SK-N-MC (cell line): ENCODE measurements around the gene LILRA5.
"Not testable (repeated sequence)": the region's sequence is repeated elsewhere in the genome, so short reads cannot be mapped to it uniquely, and the experiment has no call there.

Experiments used
- DNase-seq: peaks from one replicate; pipeline ENCODE4 v3.0.0-alpha.2; 2011; ENCODE audit warnings: low read depth, low spot score
- H3K27ac ChIP-seq: fragments of 200-600 bp; sonication (generic); 2 replicates; pipeline ENCODE4 v1.5.1; 2016; ENCODE audit warnings: mixed run types
- H3K36me3 ChIP-seq: fragments of 200-600 bp; sonication (generic); 2 replicates; pipeline ENCODE4 v1.6.1; 2017; ENCODE audit warnings: antibody characterized with exemption, low read length, mixed read lengths; ENCODE audit not compliant: insufficient read depth
- H3K4me3 ChIP-seq: fragments of 200-600 bp; sonication (generic); 2 replicates; pipeline ENCODE4 v1.5.1; 2016
- H3K9ac ChIP-seq: fragments of 200-600 bp; sonication (generic); 2 replicates; pipeline ENCODE4 v1.8.0; 2017; ENCODE audit warnings: mixed run types, mixed read lengths; ENCODE audit not compliant: insufficient read length
- H3K9me3 ChIP-seq: fragments of 200-600 bp; sonication (generic); 2 replicates; pipeline ENCODE4 v1.6.1; 2017; ENCODE audit warnings: low read depth, mild to moderate bottlenecking, antibody characterized with exemption, low read length, moderate library complexity, mixed read lengths
- EZH2 ChIP-seq: fragments of 200-600 bp; sonication (generic); IDR thresholded peaks from one replicate; pipeline ENCODE4 v1.6.1; 2017; ENCODE audit warnings: antibody characterized with exemption
- FOXP2 ChIP-seq: optimal IDR thresholded peaks from 2 replicates; pipeline ENCODE3; 2011; ENCODE audit warnings: mild to moderate bottlenecking, moderate library complexity; ENCODE audit not compliant: insufficient read depth; ENCODE audit errors: extremely low read length, control extremely low read depth
- POLR2AphosphoS5 ChIP-seq: IDR thresholded peaks from 2 replicates; pipeline ENCODE4 v1.6.1; 2012; ENCODE audit warnings: mild to moderate bottlenecking, low read depth, low read length, borderline replicate concordance

Gene LILRA5

DNA sequence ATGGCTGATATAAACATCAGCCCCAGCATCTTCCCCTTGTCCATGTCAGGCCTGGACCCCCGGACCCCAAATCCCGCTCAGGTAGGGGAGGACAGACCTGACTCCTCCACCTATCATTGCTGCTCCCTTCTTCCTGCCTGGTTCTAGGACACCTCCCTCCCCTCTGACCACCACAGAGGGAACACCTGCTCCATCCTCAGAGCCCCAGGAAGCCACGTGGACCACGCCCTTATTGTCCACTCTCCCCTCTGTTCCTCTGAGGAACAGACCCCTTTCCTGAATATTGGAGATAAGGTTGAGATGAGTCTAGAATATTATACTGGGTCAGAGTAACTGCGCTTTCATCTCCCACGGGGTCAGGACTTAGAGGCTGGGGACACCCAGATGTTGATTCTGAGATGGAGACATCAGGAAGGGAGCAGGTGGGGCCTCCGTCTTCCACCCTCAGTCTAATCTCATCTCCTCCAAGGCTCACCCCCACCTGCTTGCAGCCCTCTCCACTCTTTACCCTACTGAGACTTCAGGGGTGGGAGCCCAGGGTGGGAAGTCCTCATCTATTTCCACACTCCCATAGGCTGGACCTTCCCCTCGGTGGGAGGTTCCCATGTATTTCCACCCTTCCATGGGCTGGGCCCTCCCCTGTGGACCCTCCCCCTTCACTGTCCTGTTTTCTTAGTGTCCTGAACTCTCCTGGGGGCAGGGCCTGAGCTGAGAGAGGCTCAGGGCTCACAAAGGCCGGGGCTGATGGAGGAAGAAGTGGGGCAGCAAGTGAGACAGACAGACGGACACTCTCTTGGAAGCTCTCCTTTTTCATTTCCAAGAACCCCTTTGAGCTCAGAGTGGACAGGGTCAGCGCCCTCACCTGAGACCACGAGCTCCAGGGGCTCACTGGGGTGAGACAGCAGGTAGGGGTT lies 23.3 kb upstream of the LILRA5 start:
- Histone ChIP-seq H3K36me3 (no peaks in the 10 kb centered on the region), H3K9ac (no peak overlapping the region), H3K9me3 (no peaks in the 10 kb centered on the region), H3K4me3 (no peak overlapping the region), H3K27ac (no peak overlapping the region)
- DNase-seq = no peak
- TF ChIP-seq FOXP2 = no peak

GRCh38 chr19:54335164-54335563 lies 22.2 kb upstream of the LILRA5 start:
- H3K27ac ChIP-seq = no peak overlapping the region
- H3K9ac ChIP-seq = no peak overlapping the region
- no peak for DNase-seq
- TF ChIP-seq POLR2AphosphoS5 (no peak), FOXP2 (no peak), EZH2 (no peak)
- H3K36me3 ChIP-seq = no peaks in the 10 kb centered on the region
- no peak overlapping the region for H3K4me3 ChIP-seq
- no peaks in the 10 kb centered on the region for H3K9me3 ChIP-seq

- TF ChIP-seq EZH2 (no peak), FOXP2 (no peak), POLR2AphosphoS5 (no peak)
- H3K4me3 ChIP-seq = no peak overlapping the region
- no peak overlapping the region for H3K27ac ChIP-seq
- H3K36me3 ChIP-seq = no peaks in the 10 kb centered on the region
- no peaks in the 10 kb centered on the region for H3K9me3 ChIP-seq
- no peak for DNase-seq
- H3K9ac ChIP-seq = no peak overlapping the region
Observed at GRCh38 chr19:54333586-54334298, 20.8 kb upstream of the LILRA5 start.

DNA sequence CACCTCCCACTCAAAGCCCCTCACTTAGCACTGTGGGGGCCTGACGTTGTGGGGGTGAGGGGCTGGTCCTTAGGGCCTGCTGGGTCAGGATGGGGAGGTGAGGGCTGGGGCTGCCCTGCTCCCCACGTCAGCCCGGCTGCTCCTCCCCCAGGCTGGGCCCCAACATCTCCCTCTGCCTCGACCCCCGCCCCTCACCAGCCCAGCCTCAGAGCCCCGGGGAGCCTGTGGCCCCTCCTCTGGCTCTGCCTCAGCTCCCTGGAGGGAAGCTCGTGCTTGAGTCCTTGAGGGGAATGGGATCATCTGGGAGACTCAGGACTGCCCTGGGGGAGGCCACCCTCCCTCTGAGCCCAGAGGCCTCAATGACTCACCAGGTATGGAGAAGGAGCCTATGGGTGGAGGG lies 19.2 kb upstream of the LILRA5 start:
- Histone ChIP-seq H3K27ac (no peak overlapping the region), H3K9me3 (no peaks in the 10 kb centered on the region), H3K4me3 (no peak overlapping the region), H3K9ac (no peak overlapping the region), H3K36me3 (no peaks in the 10 kb centered on the region)
- TF ChIP-seq POLR2AphosphoS5 (no peak), EZH2 (no peak), FOXP2 (no peak)
- no peak for DNase-seq

GRCh38 chr19:54331626-54332025 lies 18.7 kb upstream of the LILRA5 start:
- Histone ChIP-seq H3K9me3 (no peaks in the 10 kb centered on the region), H3K36me3 (no peaks in the 10 kb centered on the region), H3K27ac (no peak overlapping the region), H3K9ac (no peak overlapping the region), H3K4me3 (no peak overlapping the region)
- no peak for TF ChIP-seq EZH2
- no peak for TF ChIP-seq POLR2AphosphoS5
- no peak for TF ChIP-seq FOXP2
- no peak for DNase-seq

DNA sequence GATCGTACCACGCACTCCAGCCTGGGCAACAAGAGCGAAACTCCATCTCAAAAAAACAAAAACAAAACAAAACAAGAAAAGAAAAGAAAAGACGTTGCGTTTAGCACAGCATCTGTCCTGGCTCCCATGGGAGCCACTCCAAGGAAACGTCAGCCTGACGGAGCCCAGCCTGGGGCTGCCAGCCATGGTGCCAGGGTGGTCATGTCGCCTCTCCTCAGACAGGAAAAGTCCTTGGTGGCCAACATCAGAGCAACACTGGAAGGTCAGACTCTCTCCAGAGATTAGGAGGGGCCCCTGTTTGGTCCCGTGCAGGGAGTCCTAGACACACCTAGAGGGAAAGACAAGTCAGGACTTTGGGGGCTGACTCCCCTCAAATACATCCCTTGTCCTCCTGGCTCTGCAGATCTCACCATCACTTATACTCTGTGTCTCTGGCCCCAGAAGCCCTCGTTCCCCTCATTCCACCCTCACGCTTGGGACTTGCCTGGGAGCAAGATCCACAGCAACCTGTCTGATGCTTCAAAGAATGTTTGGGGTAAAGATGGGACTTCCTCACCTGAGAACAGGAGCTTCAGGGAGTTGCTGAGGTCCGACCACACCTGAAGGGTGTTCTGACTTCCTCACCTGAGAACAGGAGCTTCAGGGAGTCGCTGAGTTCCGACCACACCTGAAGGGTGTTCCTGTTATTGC lies 16.7 kb upstream of the LILRA5 start:
- Histone ChIP-seq H3K9me3 (no peaks in the 10 kb centered on the region), H3K27ac (no peak overlapping the region), H3K36me3 (no peaks in the 10 kb centered on the region), H3K9ac (no peak overlapping the region), H3K4me3 (no peak overlapping the region)
- TF ChIP-seq POLR2AphosphoS5 = no peak
- TF ChIP-seq FOXP2 = no peak
- no peak for TF ChIP-seq EZH2
- no peak for DNase-seq

GRCh38 chr19:54328781-54329180 lies 15.8 kb upstream of the LILRA5 start:
- not testable (repeated sequence) for H3K9me3 ChIP-seq

DNA sequence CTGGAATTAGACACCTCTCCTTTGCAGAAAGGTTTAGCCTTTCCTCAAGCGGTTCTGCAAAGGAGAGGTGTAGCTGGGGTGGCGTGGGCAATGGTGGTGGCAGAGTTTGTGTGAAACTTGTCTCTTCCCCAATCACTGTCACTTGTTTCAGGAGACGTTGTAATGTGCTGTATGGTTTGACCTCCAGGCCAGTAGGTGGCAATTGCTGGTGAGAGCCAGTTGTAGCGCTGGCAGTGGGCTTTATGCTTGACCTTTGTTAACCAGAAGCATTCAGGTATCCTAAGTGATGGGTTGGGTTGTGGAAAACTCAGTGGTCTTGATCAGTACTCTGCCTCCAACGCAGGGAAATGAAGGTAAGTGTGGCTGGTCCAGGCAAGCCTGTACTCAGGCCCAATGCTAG lies 12.7 kb upstream of the LILRA5 start:
- TF ChIP-seq FOXP2 = no peak
- TF ChIP-seq POLR2AphosphoS5 = no peak
- TF ChIP-seq EZH2 = no peak
- DNase-seq = no peak
- Histone ChIP-seq H3K36me3 (no peaks in the 10 kb centered on the region), H3K27ac (no peak overlapping the region), H3K9ac (no peak overlapping the region), H3K9me3 (no peaks in the 10 kb centered on the region), H3K4me3 (no peak overlapping the region)

More at GRCh38 chr19:54328781-54329180, 15.8 kb upstream of the LILRA5 start:
- H3K4me3 ChIP-seq, H3K27ac ChIP-seq, H3K36me3 ChIP-seq, H3K9ac ChIP-seq, DNase-seq: not testable (repeated sequence)
